ENCODE results near the gene PIGU. TPM values are rescaled to one million over a fixed set of nuclear protein-coding genes. Genes with fewer than 3 reads are reported as not detected.

Gene PIGU
- polyA plus RNA-seq, 1 of the 3 experiments (the other 2 are of a cell fraction) = 40.3 TPM

DNA sequence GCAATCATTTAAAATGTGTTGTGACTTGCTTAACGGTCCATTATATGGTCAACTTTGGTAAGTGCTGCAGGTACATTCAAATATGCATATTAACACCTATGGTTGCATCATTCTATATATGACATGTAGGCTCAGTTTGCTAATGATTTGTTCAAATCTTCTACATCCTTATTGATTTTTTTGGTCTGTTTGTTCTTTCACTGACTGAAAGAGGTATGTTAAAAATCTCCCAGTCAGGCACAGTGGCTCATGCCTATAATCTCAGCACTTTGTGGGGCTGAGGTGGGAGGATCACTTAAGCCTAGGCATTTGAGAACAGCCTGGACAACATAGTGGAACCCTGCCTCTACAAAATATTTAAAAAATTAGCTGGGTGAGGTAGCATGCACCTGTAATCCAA, 29.2 kb downstream of the PIGU start:
- Histone ChIP-seq H3K9ac (no peak overlapping the region), H4K20me1 (ENCODE audit: insufficient read depth) (no peaks in the 10 kb centered on the region), H3K27ac (ENCODE audit: low read depth in 2 of 2, low read length in 1 of 2) (no peak overlapping the region), H2AFZ (ENCODE audit: low read depth) (no peak overlapping the region), H3K4me1 (ENCODE audit: control insufficient read depth in 1 of 2, insufficient read depth in 2 of 2, low read depth in 1 of 2, low read length in 1 of 2) (no peaks in the 10 kb centered on the region), H3K27me3 (ENCODE audit: insufficient read depth) (no peaks in the 10 kb centered on the region), H3K4me2 (no peak overlapping the region), H3K9me3 (no peaks in the 10 kb centered on the region), H3K36me3 (replicated peaks in 1 of 2; ENCODE audit: control insufficient read depth in 1 of 2, insufficient read depth in 2 of 2, low read length in 1 of 2) (no peaks in the 10 kb centered on the region), H3F3A (replicated peaks; ENCODE audit: insufficient read depth) (no peaks in the 10 kb centered on the region), H3K79me2 (ENCODE audit: insufficient read depth) (no peaks in the 10 kb centered on the region), H3K9me2 (no peaks in the 10 kb centered on the region), H3K4me3 (ENCODE audit: low read depth in 2 of 2, low read length in 1 of 2) (no peak overlapping the region)
- DNase-seq = no peak
- POLR2A ChIA-PET = no interaction called here
- CTCF ChIA-PET = no interaction called here
- TF ChIP-seq RFX5 (IDR thresholded peaks at IDR 0.05; ENCODE audit: low read length) (no peak), CHD2 (IDR thresholded peaks at IDR 0.05; ENCODE audit: low read length, partially characterized antibody) (no peak), FOXM1 (IDR thresholded peaks at IDR 0.05; ENCODE audit: low read depth) (no peak), JUND (IDR thresholded peaks at IDR 0.05) (no peak), ELF1 (IDR thresholded peaks at IDR 0.05) (no peak), TAF1 (IDR thresholded peaks at IDR 0.05; ENCODE audit: borderline replicate concordance, low read depth, low read length) (no peak), RAD21 (IDR thresholded peaks at IDR 0.05; ENCODE audit: low read length) (no peak), RXRA (IDR thresholded peaks at IDR 0.05; ENCODE audit: borderline replicate concordance, low read depth) (no peak), TEAD4 (IDR thresholded peaks at IDR 0.05; ENCODE audit: borderline replicate concordance, insufficient read depth) (no peak), EP300 (IDR thresholded peaks at IDR 0.05; ENCODE audit: borderline replicate concordance in 1 of 2, low read depth in 1 of 2, low read length in 1 of 2) (no peak), POLR2AphosphoS5 (IDR thresholded peaks at IDR 0.05; ENCODE audit: low read depth, low read length) (no peak), YY1 (IDR thresholded peaks at IDR 0.05; ENCODE audit: low read depth) (no peak)
- TF ChIP-seq, protein P1, sequence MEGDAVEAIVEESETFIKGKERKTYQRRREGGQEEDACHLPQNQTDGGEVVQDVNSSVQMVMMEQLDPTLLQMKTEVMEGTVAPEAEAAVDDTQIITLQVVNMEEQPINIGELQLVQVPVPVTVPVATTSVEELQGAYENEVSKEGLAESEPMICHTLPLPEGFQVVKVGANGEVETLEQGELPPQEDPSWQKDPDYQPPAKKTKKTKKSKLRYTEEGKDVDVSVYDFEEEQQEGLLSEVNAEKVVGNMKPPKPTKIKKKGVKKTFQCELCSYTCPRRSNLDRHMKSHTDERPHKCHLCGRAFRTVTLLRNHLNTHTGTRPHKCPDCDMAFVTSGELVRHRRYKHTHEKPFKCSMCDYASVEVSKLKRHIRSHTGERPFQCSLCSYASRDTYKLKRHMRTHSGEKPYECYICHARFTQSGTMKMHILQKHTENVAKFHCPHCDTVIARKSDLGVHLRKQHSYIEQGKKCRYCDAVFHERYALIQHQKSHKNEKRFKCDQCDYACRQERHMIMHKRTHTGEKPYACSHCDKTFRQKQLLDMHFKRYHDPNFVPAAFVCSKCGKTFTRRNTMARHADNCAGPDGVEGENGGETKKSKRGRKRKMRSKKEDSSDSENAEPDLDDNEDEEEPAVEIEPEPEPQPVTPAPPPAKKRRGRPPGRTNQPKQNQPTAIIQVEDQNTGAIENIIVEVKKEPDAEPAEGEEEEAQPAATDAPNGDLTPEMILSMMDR (IDR thresholded peaks at IDR 0.05) = no peak
- TF ChIP-seq, protein P2, sequence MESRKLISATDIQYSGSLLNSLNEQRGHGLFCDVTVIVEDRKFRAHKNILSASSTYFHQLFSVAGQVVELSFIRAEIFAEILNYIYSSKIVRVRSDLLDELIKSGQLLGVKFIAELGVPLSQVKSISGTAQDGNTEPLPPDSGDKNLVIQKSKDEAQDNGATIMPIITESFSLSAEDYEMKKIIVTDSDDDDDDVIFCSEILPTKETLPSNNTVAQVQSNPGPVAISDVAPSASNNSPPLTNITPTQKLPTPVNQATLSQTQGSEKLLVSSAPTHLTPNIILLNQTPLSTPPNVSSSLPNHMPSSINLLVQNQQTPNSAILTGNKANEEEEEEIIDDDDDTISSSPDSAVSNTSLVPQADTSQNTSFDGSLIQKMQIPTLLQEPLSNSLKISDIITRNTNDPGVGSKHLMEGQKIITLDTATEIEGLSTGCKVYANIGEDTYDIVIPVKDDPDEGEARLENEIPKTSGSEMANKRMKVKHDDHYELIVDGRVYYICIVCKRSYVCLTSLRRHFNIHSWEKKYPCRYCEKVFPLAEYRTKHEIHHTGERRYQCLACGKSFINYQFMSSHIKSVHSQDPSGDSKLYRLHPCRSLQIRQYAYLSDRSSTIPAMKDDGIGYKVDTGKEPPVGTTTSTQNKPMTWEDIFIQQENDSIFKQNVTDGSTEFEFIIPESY (IDR thresholded peaks at IDR 0.05; ENCODE audit: borderline replicate concordance, low read depth) = no peak
- TF ChIP-seq, protein P3, sequence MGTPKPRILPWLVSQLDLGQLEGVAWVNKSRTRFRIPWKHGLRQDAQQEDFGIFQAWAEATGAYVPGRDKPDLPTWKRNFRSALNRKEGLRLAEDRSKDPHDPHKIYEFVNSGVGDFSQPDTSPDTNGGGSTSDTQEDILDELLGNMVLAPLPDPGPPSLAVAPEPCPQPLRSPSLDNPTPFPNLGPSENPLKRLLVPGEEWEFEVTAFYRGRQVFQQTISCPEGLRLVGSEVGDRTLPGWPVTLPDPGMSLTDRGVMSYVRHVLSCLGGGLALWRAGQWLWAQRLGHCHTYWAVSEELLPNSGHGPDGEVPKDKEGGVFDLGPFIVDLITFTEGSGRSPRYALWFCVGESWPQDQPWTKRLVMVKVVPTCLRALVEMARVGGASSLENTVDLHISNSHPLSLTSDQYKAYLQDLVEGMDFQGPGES (IDR thresholded peaks at IDR 0.05; ENCODE audit: low read depth, low read length) = no peak
- TF ChIP-seq, protein P4, sequence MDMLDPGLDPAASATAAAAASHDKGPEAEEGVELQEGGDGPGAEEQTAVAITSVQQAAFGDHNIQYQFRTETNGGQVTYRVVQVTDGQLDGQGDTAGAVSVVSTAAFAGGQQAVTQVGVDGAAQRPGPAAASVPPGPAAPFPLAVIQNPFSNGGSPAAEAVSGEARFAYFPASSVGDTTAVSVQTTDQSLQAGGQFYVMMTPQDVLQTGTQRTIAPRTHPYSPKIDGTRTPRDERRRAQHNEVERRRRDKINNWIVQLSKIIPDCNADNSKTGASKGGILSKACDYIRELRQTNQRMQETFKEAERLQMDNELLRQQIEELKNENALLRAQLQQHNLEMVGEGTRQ (IDR thresholded peaks at IDR 0.05; ENCODE audit: borderline replicate concordance, low read depth, low read length) = no peak
- TF ChIP-seq, protein P5, sequence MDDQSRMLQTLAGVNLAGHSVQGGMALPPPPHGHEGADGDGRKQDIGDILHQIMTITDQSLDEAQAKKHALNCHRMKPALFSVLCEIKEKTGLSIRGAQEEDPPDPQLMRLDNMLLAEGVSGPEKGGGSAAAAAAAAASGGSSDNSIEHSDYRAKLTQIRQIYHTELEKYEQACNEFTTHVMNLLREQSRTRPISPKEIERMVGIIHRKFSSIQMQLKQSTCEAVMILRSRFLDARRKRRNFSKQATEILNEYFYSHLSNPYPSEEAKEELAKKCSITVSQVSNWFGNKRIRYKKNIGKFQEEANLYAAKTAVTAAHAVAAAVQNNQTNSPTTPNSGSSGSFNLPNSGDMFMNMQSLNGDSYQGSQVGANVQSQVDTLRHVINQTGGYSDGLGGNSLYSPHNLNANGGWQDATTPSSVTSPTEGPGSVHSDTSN (IDR thresholded peaks at IDR 0.05) = no peak
- 100% methylated on average over 1 of the region's 1 CpG for WGBS (ENCODE audit: low lambda C conversion rate)
